Neural progenitor cell (in vitro differentiated cells): Measurements from ENCODE around the gene ZNF682. TPM values are rescaled to one million over a fixed set of nuclear protein-coding genes. Genes with fewer than 3 reads are reported as not detected.
"Not testable (repeated sequence)": the region's sequence is repeated elsewhere in the genome, so short reads cannot be mapped to it uniquely, and the experiment has no call there.

ENCODE experiments used
- DNase-seq: peaks from one replicate; pipeline ENCODE4 v3.0.0-alpha.2; 2016; ENCODE audit warnings: low spot score
- H2AFZ ChIP-seq: fragments of 200-600 bp; sonication (generic); replicated peaks from 2 replicates; pipeline ENCODE4 v1.6.1; 2016; ENCODE audit warnings: antibody characterized with exemption
- H3F3A ChIP-seq: fragments of 200-600 bp; sonication (generic); 2 replicates; pipeline ENCODE4 v1.6.1; 2016; ENCODE audit warnings: antibody characterized with exemption, low read depth
- H3K27ac ChIP-seq: fragments of 200-600 bp; sonication (generic); 2 replicates; pipeline ENCODE4 v1.5.1; 2016; ENCODE audit warnings: mild to moderate bottlenecking
- H3K27me3 ChIP-seq: fragments of 200-600 bp; sonication (generic); 2 replicates; pipeline ENCODE4 v1.6.1; 2016; ENCODE audit warnings: mild to moderate bottlenecking, moderate library complexity
- H3K36me3 ChIP-seq: fragments of 200-600 bp; sonication (generic); 2 replicates; pipeline ENCODE4 v1.5.1; 2016
- H3K4me1 ChIP-seq: fragments of 200-600 bp; sonication (generic); 2 replicates; pipeline ENCODE4 v1.6.1; 2016; ENCODE audit warnings: mixed run types
- H3K4me2 ChIP-seq: fragments of 200-600 bp; sonication (generic); 2 replicates; pipeline ENCODE4 v1.6.1; 2016
- H3K4me3 ChIP-seq: fragments of 200-600 bp; sonication (generic); 2 replicates; pipeline ENCODE4 v1.5.1; 2016
- H3K79me2 ChIP-seq: fragments of 200-600 bp; sonication (generic); 2 replicates; pipeline ENCODE4 v1.6.1; 2016; ENCODE audit warnings: low read depth
- H3K9ac ChIP-seq: fragments of 200-600 bp; sonication (generic); 2 replicates; pipeline ENCODE4 v1.6.1; 2016
- H3K9me3 ChIP-seq: fragments of 200-600 bp; sonication (generic); 2 replicates; pipeline ENCODE4 v1.5.1; 2016; ENCODE audit warnings: low read depth
- H4K20me1 ChIP-seq: fragments of 200-600 bp; sonication (generic); 2 replicates; pipeline ENCODE4 v1.6.1; 2016; ENCODE audit warnings: low read depth
- H3K27ac Mint-ChIP-seq: 3 replicates; pipeline ENCODE4 v1.8.0; 2021; ENCODE audit warnings: mixed read lengths
- H3K27me3 Mint-ChIP-seq: 2 replicates; pipeline ENCODE4 v1.8.0; 2022; ENCODE audit warnings: low read depth, mild to moderate bottlenecking, inconsistent platforms, moderate library complexity, mixed read lengths; ENCODE audit not compliant: insufficient read depth
- H3K36me3 Mint-ChIP-seq: 3 replicates; pipeline ENCODE4 v1.8.0; 2021; ENCODE audit warnings: mixed read lengths
- H3K4me1 Mint-ChIP-seq: 3 replicates; pipeline ENCODE4 v1.8.0; 2021; ENCODE audit warnings: mixed read lengths
- H3K4me3 Mint-ChIP-seq: 3 replicates; pipeline ENCODE4 v1.8.0; 2021; ENCODE audit warnings: mild to moderate bottlenecking, moderate library complexity, mixed read lengths
- H3K9me3 Mint-ChIP-seq: 3 replicates; pipeline ENCODE4 v1.8.0; 2020; ENCODE audit warnings: mixed read lengths
- CTCF ChIP-seq: fragments of 200-600 bp; sonication (generic); IDR thresholded peaks from 2 replicates; pipeline ENCODE4 v1.5.1; 2017; ENCODE audit warnings: antibody characterized with exemption, mild to moderate bottlenecking
- EZH2 ChIP-seq: fragments of 200-600 bp; sonication (generic); IDR thresholded peaks from 2 replicates; pipeline ENCODE4 v1.6.1; 2017; ENCODE audit warnings: antibody characterized with exemption, mild to moderate bottlenecking, moderate library complexity
- EZH2phosphoT487 ChIP-seq: fragments of 200-600 bp; sonication (generic); IDR thresholded peaks from 2 replicates; pipeline ENCODE4 v1.6.1; 2017; ENCODE audit warnings: antibody characterized with exemption
- total RNA-seq: library from RNA; depleted of rRNA; stranded (reverse); fragments of >200 nt; gene quantifications from 2 replicates; pipeline ENCODE4 v1.2.3, GENCODE V29; 2015; ENCODE audit warnings: low replicate concordance

ZNF682 gene
- total RNA-seq, 1 donor from 2014 or later = 26.9 TPM

- TF ChIP-seq EZH2 = no peak
- no peak for TF ChIP-seq EZH2phosphoT487
- TF ChIP-seq CTCF = no peak
- Mint-ChIP-seq H3K27ac (no peak overlapping the region), H3K4me3 (no peak overlapping the region), H3K4me1 (no peaks in the 10 kb centered on the region), H3K27me3 (peaks cover 3% of the 10 kb centered on the region), H3K9me3 (peaks cover 76% of the 10 kb centered on the region), H3K36me3 (peaks cover 53% of the 10 kb centered on the region)
- H4K20me1 ChIP-seq = no peaks in the 10 kb centered on the region
- H3F3A ChIP-seq = no peaks in the 10 kb centered on the region
- no peaks in the 10 kb centered on the region for H3K4me1 ChIP-seq
- no peak for DNase-seq
- no peaks in the 10 kb centered on the region for H3K79me2 ChIP-seq
- H3K9ac ChIP-seq = no peak overlapping the region
- H3K9me3 ChIP-seq = peaks cover 50% of the 10 kb centered on the region
- H3K27ac ChIP-seq = no peak overlapping the region
- no peak overlapping the region for H3K4me3 ChIP-seq
- no peak overlapping the region for H2AFZ ChIP-seq
- peaks cover 64% of the 10 kb centered on the region for H3K36me3 ChIP-seq
- no peak overlapping the region for H3K4me2 ChIP-seq
- no peaks in the 10 kb centered on the region for H3K27me3 ChIP-seq
Observed at GRCh38 chr19:20005741-20006140, 33.6 kb downstream of the ZNF682 start.

DNA sequence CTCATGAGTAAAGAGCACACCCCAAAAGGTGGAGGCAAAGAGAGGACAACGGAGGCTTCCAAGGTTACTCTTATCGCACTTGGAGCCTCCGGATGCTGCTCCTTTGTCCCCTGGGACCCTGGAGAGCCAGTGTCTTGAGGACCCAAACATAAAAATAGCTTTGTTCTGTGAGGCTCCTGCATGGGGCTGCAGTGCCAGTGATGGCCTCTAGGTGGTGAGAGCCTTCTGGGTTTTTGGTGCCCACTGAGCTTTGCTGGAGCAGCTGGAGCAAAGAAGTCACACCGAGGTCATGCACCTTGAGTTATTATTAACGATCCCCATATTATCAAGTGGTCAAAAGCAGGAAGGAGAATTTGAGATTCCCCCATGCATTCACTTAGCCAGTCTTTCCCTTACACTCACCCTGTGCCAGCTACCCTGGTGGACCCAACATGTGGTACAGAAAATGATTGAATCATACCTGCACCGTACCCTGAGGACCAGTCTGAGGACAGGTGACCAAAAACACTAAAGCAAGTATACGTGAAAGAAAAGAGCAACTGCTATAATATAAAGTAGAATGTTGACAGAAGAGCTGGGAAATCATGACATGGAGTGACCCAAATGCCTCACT is 41.5 kb downstream of the ZNF682 start:
- H3K27me3 ChIP-seq = no peaks in the 10 kb centered on the region
- H3K36me3 ChIP-seq = no peaks in the 10 kb centered on the region
- H3K4me2 ChIP-seq = no peak overlapping the region
- no peaks in the 10 kb centered on the region for H3K4me1 Mint-ChIP-seq
- H3K9me3 ChIP-seq = peaks cover 6% of the 10 kb centered on the region
- H2AFZ ChIP-seq = no peak overlapping the region
- no peak overlapping the region for H3K4me3 Mint-ChIP-seq
- no peak overlapping the region for H3K27ac ChIP-seq
- no peaks in the 10 kb centered on the region for H3K79me2 ChIP-seq
- H3K36me3 Mint-ChIP-seq = peaks cover 4% of the 10 kb centered on the region
- no peaks in the 10 kb centered on the region for H3F3A ChIP-seq
- peaks cover 54% of the 10 kb centered on the region for H3K9me3 Mint-ChIP-seq
- H3K9ac ChIP-seq = no peak overlapping the region
- TF ChIP-seq EZH2 (no peak), EZH2phosphoT487 (no peak), CTCF (peak; percentile 63)
- H3K27ac Mint-ChIP-seq = no peak overlapping the region
- H3K4me1 ChIP-seq = no peaks in the 10 kb centered on the region
- peak; percentile 16 for DNase-seq
- H3K4me3 ChIP-seq = no peak overlapping the region
- no peaks in the 10 kb centered on the region for H3K27me3 Mint-ChIP-seq
- no peaks in the 10 kb centered on the region for H4K20me1 ChIP-seq

- DNase-seq = no peak
- H3K4me2 ChIP-seq = peak overlapping the region; percentile 27
- peaks cover 15% of the 10 kb centered on the region for H3F3A ChIP-seq
- peaks cover 6% of the 10 kb centered on the region for H3K9me3 ChIP-seq
- H3K9ac ChIP-seq = no peak overlapping the region
- no peak overlapping the region for H3K27ac Mint-ChIP-seq
- H3K4me1 Mint-ChIP-seq = no peaks in the 10 kb centered on the region
- no peaks in the 10 kb centered on the region for H3K27me3 Mint-ChIP-seq
- H3K79me2 ChIP-seq = no peaks in the 10 kb centered on the region
- no peak overlapping the region for H3K27ac ChIP-seq
- H4K20me1 ChIP-seq = no peaks in the 10 kb centered on the region
- H3K9me3 Mint-ChIP-seq = peaks cover 52% of the 10 kb centered on the region
- no peak overlapping the region for H3K4me3 Mint-ChIP-seq
- H3K4me3 ChIP-seq = no peak overlapping the region
- H3K27me3 ChIP-seq = no peaks in the 10 kb centered on the region
- no peaks in the 10 kb centered on the region for H3K36me3 Mint-ChIP-seq
- H3K36me3 ChIP-seq = no peaks in the 10 kb centered on the region
- TF ChIP-seq EZH2 (no peak), EZH2phosphoT487 (no peak), CTCF (no peak)
- H2AFZ ChIP-seq = peak overlapping the region; percentile 51
- H3K4me1 ChIP-seq = peaks cover 17% of the 10 kb centered on the region
Observed at GRCh38 chr19:19966862-19967261, 72.4 kb downstream of the ZNF682 start.

- Histone ChIP-seq H2AFZ (peak overlapping the region; percentile 51), H3K4me2 (peak overlapping the region; percentile 27), H3K4me1 (peaks cover 17% of the 10 kb centered on the region), H3F3A (peaks cover 15% of the 10 kb centered on the region)
- H3K27ac Mint-ChIP-seq, H3K27me3 ChIP-seq, H4K20me1 ChIP-seq, H3K79me2 ChIP-seq, H3K9ac ChIP-seq, H3K4me3 ChIP-seq, H3K27me3 Mint-ChIP-seq, H3K27ac ChIP-seq, H3K36me3 ChIP-seq, H3K36me3 Mint-ChIP-seq, H3K4me3 Mint-ChIP-seq, H3K4me1 Mint-ChIP-seq, H3K9me3 ChIP-seq: not testable (repeated sequence)
- peak; percentile 16 for DNase-seq
- peaks cover 48% of the 10 kb centered on the region for H3K9me3 Mint-ChIP-seq
Observed at GRCh38 chr19:19966126-19966525, 73.2 kb downstream of the ZNF682 start.
